Subcutaneous adipose tissue (tissue), 4 donors: ENCODE measurements around the gene PSAP. TPM values are rescaled to one million over a fixed set of nuclear protein-coding genes. Genes with fewer than 3 reads are reported as not detected.

Source experiments
- CTCF ChIP-seq: fragments of 450-650 bp; IDR thresholded peaks from one replicate; pipeline ENCODE4 v1.5.1; 2016; ENCODE audit warnings: low read depth, mild to moderate bottlenecking, control low read depth, antibody characterized with exemption, moderate library complexity
- total RNA-seq, 4 donors: library from RNA; depleted of rRNA; stranded (reverse); fragments of >200 nt; gene quantifications; one replicate each; pipeline ENCODE4 v1.1.0, GENCODE V29; 2016

PSAP gene
- total RNA-seq, 4 donors from 2014 or later = 851 to 2,903 (median 1,278) TPM

DNA sequence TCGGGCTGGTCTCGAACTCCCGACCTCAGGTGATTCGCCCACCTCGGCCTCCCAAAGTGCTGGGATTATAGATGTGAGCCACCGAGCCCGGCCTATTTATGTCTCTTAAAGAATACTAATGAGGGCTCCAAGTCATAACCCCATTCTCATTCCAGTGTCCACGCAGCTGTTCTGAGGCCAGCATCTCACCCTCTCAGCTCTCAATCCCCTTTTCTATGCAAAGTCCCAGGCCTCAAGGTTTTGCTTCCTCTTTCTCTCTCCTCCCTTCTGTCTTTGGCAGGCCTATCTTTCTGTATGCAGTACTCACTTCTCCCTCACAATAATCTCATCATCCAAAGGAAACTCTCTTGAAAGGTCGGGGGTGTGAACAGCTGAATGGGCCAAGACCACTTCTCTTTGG lies 49.7 kb downstream of the PSAP start:
- no peak for TF ChIP-seq CTCF

- no peak for TF ChIP-seq CTCF
Observed at GRCh38 chr10:71799608-71800453, 51.2 kb downstream of the PSAP start.

GRCh38 chr10:71799112-71799511 lies 51.9 kb downstream of the PSAP start:
- TF ChIP-seq CTCF = no peak

DNA sequence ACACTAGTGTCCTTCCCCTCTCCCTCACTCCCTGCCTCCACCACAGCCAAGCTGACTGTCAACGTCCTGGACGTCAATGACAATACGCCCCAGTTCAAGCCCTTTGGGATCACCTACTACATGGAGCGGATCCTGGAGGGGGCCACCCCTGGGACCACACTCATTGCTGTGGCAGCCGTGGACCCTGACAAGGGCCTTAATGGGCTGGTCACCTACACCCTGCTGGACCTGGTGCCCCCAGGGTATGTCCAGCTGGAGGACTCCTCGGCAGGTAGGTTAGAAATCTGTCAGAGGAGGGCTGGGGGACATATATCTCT lies 52.8 kb downstream of the PSAP start:
- no peak for TF ChIP-seq CTCF

- no peak for TF ChIP-seq CTCF
Observed at GRCh38 chr10:71797533-71798307, 53.3 kb downstream of the PSAP start.

DNA sequence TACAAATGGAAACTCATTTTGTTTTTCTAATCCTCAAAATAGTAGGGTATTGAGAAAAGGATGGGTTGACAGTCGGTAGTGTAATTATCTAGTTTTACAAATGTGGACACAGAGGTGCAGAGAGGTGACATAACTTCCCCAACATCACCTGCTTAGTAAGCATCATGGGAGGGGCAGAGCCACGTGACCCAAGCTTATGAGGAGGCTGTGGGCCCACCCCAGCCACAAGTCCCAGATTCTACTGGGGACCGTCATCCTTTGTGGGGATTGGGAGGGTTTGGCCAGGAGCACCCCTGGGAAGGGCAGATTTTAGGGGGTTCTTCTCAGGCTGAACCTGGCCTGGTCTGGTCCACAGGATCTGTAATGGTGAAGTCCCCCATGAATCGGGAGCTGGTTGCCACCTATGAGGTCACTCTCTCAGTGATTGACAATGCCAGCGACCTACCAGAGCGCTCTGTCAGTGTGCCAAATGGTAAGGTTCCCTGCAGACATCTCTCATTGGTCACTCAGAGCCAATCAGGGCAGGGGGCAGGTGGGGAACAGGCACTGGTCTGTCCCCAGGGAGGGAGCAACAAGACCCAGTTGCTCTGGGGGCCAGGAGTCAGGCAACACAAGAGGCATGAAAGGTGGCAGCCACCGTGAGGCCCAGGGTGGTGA lies 54.2 kb downstream of the PSAP start:
- no peak for TF ChIP-seq CTCF

- no peak for TF ChIP-seq CTCF
Observed at GRCh38 chr10:71795248-71795647, 55.8 kb downstream of the PSAP start.
